ENCODE data around the gene S100A4. TPM values are rescaled to one million over a fixed set of nuclear protein-coding genes. Genes with fewer than 3 reads are reported as not detected.
"Not testable (repeated sequence)": the region's sequence is repeated elsewhere in the genome, so short reads cannot be mapped to it uniquely, and the experiment has no call there.

Gene S100A4
- total RNA-seq, 1 donor from 2014 or later: 69.3 TPM

DNA sequence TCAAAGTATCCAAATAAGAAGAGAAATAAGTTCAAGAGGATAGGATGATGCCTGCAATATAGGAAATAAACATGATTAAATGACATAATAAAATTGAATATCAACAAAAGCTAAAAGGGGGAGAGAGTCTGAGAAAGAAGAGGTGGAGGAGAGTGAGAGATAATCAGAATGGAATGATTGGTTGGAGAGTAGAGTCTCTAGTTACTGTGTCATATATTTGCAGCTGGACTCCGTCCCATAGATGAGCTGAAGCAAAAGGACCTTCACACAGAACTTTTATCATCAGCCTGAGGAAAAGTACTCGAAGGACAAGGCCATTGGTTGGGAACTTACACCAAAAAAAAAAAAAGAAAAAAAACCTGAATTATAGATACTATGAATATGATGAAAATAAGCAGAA, 42.9 kb upstream of the S100A4 start:
- Histone ChIP-seq H3K4me1 (ENCODE audit: insufficient read depth, low read length) (peaks cover 7% of the 10 kb centered on the region), H3K4me2 (ENCODE audit: low read length) (no peak overlapping the region), H3K79me2 (ENCODE audit: insufficient read depth, low read length) (no peaks in the 10 kb centered on the region), H3K9ac (ENCODE audit: low read length) (no peak overlapping the region), H2AFZ (ENCODE audit: low read depth, low read length) (no peak overlapping the region), H4K20me1 (ENCODE audit: insufficient read depth, low read length) (no peaks in the 10 kb centered on the region), H3K36me3 (ENCODE audit: insufficient read depth, low read length) (no peaks in the 10 kb centered on the region), H3K27ac (ENCODE audit: low read depth, low read length) (no peak overlapping the region), H3K9me3 (ENCODE audit: insufficient read depth, low read depth, low read length) (no peaks in the 10 kb centered on the region), H3K4me3 (ENCODE audit: insufficient read depth, low read depth, low read length) (no peak overlapping the region), H3K27me3 (ENCODE audit: insufficient read depth, low read length) (no peaks in the 10 kb centered on the region)
- Mint-ChIP-seq H3K4me1 (ENCODE audit: low read depth, unreplicated experiment) (no peaks in the 10 kb centered on the region), H3K27me3 (ENCODE audit: low read depth, unreplicated experiment) (no peaks in the 10 kb centered on the region), H3K9me3 (ENCODE audit: unreplicated experiment) (no peaks in the 10 kb centered on the region), H3K36me3 (ENCODE audit: low read depth, unreplicated experiment) (no peaks in the 10 kb centered on the region), H3K27ac (ENCODE audit: unreplicated experiment) (no peak overlapping the region), H3K4me3 (ENCODE audit: unreplicated experiment) (no peak overlapping the region)
- DNase-seq (ENCODE audit: low read depth) (no peak), FAIRE-seq (no peak)
- TF ChIP-seq, protein P1, sequence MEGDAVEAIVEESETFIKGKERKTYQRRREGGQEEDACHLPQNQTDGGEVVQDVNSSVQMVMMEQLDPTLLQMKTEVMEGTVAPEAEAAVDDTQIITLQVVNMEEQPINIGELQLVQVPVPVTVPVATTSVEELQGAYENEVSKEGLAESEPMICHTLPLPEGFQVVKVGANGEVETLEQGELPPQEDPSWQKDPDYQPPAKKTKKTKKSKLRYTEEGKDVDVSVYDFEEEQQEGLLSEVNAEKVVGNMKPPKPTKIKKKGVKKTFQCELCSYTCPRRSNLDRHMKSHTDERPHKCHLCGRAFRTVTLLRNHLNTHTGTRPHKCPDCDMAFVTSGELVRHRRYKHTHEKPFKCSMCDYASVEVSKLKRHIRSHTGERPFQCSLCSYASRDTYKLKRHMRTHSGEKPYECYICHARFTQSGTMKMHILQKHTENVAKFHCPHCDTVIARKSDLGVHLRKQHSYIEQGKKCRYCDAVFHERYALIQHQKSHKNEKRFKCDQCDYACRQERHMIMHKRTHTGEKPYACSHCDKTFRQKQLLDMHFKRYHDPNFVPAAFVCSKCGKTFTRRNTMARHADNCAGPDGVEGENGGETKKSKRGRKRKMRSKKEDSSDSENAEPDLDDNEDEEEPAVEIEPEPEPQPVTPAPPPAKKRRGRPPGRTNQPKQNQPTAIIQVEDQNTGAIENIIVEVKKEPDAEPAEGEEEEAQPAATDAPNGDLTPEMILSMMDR (IDR thresholded peaks at IDR 0.05; ENCODE audit: insufficient read depth, low read depth, low read length): no peak
- TF ChIP-seq EZH2 (IDR thresholded peaks at IDR 0.05; ENCODE audit: insufficient read depth, low read length): no peak

GRCh38 chr1:153588033-153588432, 42.4 kb upstream of the S100A4 start:
- DNase-seq (ENCODE audit: low read depth); H3K9ac ChIP-seq (ENCODE audit: low read length); H4K20me1 ChIP-seq (ENCODE audit: insufficient read depth, low read length); H3K36me3 Mint-ChIP-seq (ENCODE audit: low read depth, unreplicated experiment); FAIRE-seq; H3K4me1 Mint-ChIP-seq (ENCODE audit: low read depth, unreplicated experiment); H3K9me3 Mint-ChIP-seq (ENCODE audit: unreplicated experiment); H3K27me3 ChIP-seq (ENCODE audit: insufficient read depth, low read length); H3K4me1 ChIP-seq (ENCODE audit: insufficient read depth, low read length); H3K4me2 ChIP-seq (ENCODE audit: low read length); H3K27me3 Mint-ChIP-seq (ENCODE audit: low read depth, unreplicated experiment); H3K36me3 ChIP-seq (ENCODE audit: insufficient read depth, low read length); H3K79me2 ChIP-seq (ENCODE audit: insufficient read depth, low read length); H3K4me3 Mint-ChIP-seq (ENCODE audit: unreplicated experiment); H2AFZ ChIP-seq (ENCODE audit: low read depth, low read length); H3K27ac Mint-ChIP-seq (ENCODE audit: unreplicated experiment); H3K27ac ChIP-seq (ENCODE audit: low read depth, low read length); H3K4me3 ChIP-seq (ENCODE audit: insufficient read depth, low read depth, low read length); H3K9me3 ChIP-seq (ENCODE audit: insufficient read depth, low read depth, low read length): not testable (repeated sequence)

DNA sequence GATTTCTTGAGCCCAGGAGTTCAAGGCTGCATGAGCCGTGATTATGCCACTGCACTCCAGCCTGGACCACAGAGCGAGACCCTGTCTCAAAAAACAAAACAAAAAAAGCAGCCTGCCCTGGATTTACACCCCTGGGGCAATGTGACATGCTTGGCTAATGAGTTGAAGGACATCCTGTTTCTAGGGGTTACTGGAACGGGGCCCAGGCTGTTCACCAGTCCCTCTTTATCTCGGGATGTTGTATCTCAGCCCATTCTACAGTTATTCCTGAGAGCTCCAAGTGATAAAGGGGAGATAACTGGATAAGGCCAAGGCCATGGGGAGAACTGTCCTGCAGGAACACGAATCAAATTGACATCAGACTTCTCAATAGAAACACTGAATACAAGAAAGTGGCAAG, 41.7 kb upstream of the S100A4 start:
- no peak overlapping the region for H3K4me3 ChIP-seq (ENCODE audit: insufficient read depth, low read depth, low read length)
- no peak overlapping the region for H3K4me2 ChIP-seq (ENCODE audit: low read length)
- no peak for FAIRE-seq

More for the DNA sequence above, 41.7 kb upstream of the S100A4 start:
- TF ChIP-seq, protein P1 (IDR thresholded peaks at IDR 0.05; ENCODE audit: insufficient read depth, low read depth, low read length): no peak
- TF ChIP-seq EZH2 (IDR thresholded peaks at IDR 0.05; ENCODE audit: insufficient read depth, low read length): no peak
- Histone ChIP-seq H3K9me3 (ENCODE audit: insufficient read depth, low read depth, low read length) (no peaks in the 10 kb centered on the region), H3K27me3 (ENCODE audit: insufficient read depth, low read length) (no peaks in the 10 kb centered on the region), H3K36me3 (ENCODE audit: insufficient read depth, low read length) (no peaks in the 10 kb centered on the region), H3K4me1 (ENCODE audit: insufficient read depth, low read length) (peaks cover 7% of the 10 kb centered on the region), H2AFZ (ENCODE audit: low read depth, low read length) (no peak overlapping the region), H4K20me1 (ENCODE audit: insufficient read depth, low read length) (no peaks in the 10 kb centered on the region), H3K27ac (ENCODE audit: low read depth, low read length) (no peak overlapping the region), H3K9ac (ENCODE audit: low read length) (no peak overlapping the region), H3K79me2 (ENCODE audit: insufficient read depth, low read length) (no peaks in the 10 kb centered on the region)
- Mint-ChIP-seq H3K4me1 (ENCODE audit: low read depth, unreplicated experiment) (no peaks in the 10 kb centered on the region), H3K27ac (ENCODE audit: unreplicated experiment) (no peak overlapping the region), H3K9me3 (ENCODE audit: unreplicated experiment) (no peaks in the 10 kb centered on the region), H3K4me3 (ENCODE audit: unreplicated experiment) (no peak overlapping the region), H3K27me3 (ENCODE audit: low read depth, unreplicated experiment) (no peaks in the 10 kb centered on the region), H3K36me3 (ENCODE audit: low read depth, unreplicated experiment) (no peaks in the 10 kb centered on the region)
- no peak for DNase-seq (ENCODE audit: low read depth)

Data from astrocyte (in vitro differentiated cells and primary cell).